Right cardiac atrium (tissue), 5 donors: ENCODE data around the gene NCAPD2. TPM values are rescaled to one million over a fixed set of nuclear protein-coding genes. Genes with fewer than 3 reads are reported as not detected.

Experiments
- ATAC-seq, 2 donors: fragments of 200-7000 bp; cut with Tn5 transposase; one replicate each; pipeline versions ENCODE4 v1.8.0 to v1.9.1; 2020; ENCODE audit warnings: moderate library complexity in 2 of 2, mild to moderate bottlenecking in 1 of 2
- DNase-seq, 3 donors: peaks; one replicate each; pipeline ENCODE4 v3.0.0-alpha.2; 2020
- H3K27ac ChIP-seq: one replicate; pipeline ENCODE4 v1.5.1; 2013; ENCODE audit warnings: mild to moderate bottlenecking, low read length, control low read depth, moderate library complexity
- H3K27me3 ChIP-seq: one replicate; pipeline ENCODE4 v1.6.1; 2013; ENCODE audit not compliant: control insufficient read depth, insufficient read depth
- H3K4me1 ChIP-seq: one replicate; pipeline ENCODE4 v1.6.1; 2013; ENCODE audit warnings: low read length; ENCODE audit not compliant: control insufficient read depth, insufficient read depth
- H3K4me3 ChIP-seq: one replicate; pipeline ENCODE4 v1.5.1; 2013; ENCODE audit warnings: low read length, control low read depth
- H3K9me3 ChIP-seq: one replicate; pipeline ENCODE4 v1.6.1; 2013; ENCODE audit warnings: low read length; ENCODE audit not compliant: control insufficient read depth
- WGBS: extraction: QIAGEN DNeasy Blood & Tissue Kit; methylation state at CpG from one replicate; pipeline ENCODE4 v1.1.7; 2013; 5-methylcytosine and 5-hydroxymethylcytosine counted together
- intact Hi-C, 4 donors: fragments of 100-400 bp; cut with DNase I; formaldehyde crosslinking; loops; one replicate each; pipeline versions ENCODE4 v1.11.0 to v1.14.0; 2022 to 2023
- polyA plus RNA-seq: library from polyadenylated mRNA; stranded (reverse); fragments of 200-250 nt; gene quantifications from one replicate; pipeline ENCODE4 v1.2.3, GENCODE V29; 2013
- total RNA-seq, 4 donors: library from RNA; stranded (reverse); fragmentation: NEBNext Ultra II Directional; extraction: Animal tissue kit (Norgen Biotek cat#: 25700); gene quantifications; one replicate each; pipeline ENCODE4 v1.2.1, GENCODE V29; 2021
- donor health status: healthy with polysubstance abuse.
- donor health status: DM: no; HTN: yes; CAD: no.
- donor health status: DM: no; HTN: no; CAD: no.
- donor health status: DM: no; HTN: yes; CAD: no; lungs with severe emphysema.
- donor health status: DM: yes; HTN: yes; CAD: no.

Gene NCAPD2
- total and polyA plus RNA-seq, 5 donors: 5.7 to 16.8 (median 14.4) TPM

- ATAC-seq (no peak), DNase-seq (peak in 1 of 3 donors; percentile 36)
- peaks cover 3% of the 10 kb centered on the region for H3K4me1 ChIP-seq
- H3K4me3 ChIP-seq: no peak overlapping the region
- H3K9me3 ChIP-seq: no peaks in the 10 kb centered on the region
- H3K27ac ChIP-seq: no peak overlapping the region
- WGBS: 75% methylated on average over 9 of the region's 9 CpGs
- intact Hi-C loops: no loop called here
- no peaks in the 10 kb centered on the region for H3K27me3 ChIP-seq
Measured at GRCh38 chr12:6529291-6529737, 35.4 kb downstream of the NCAPD2 start.

- H3K27ac ChIP-seq: no peak overlapping the region
Measured at GRCh38 chr12:6530576-6531260, 36.8 kb downstream of the NCAPD2 start.

GRCh38 chr12:6532051-6532926 is 38.4 kb downstream of the NCAPD2 start:
- Histone ChIP-seq H3K27me3 (no peaks in the 10 kb centered on the region), H3K9me3 (no peaks in the 10 kb centered on the region), H3K4me3 (peak overlapping the region; percentile 71), H3K4me1 (peaks cover 7% of the 10 kb centered on the region), H3K27ac (peak overlapping the region; percentile 97)
- intact Hi-C loops: no loop called here
- ATAC-seq (peak in 1 of 2 donors; percentile 1), DNase-seq (peak in 2 of 3 donors; percentile 70 to 75)
- 21% methylated on average over 20 of the region's 20 CpGs for WGBS

More at GRCh38 chr12:6530576-6531260, 36.8 kb downstream of the NCAPD2 start:
- intact Hi-C loops: no loop called here
- DNase-seq: no peak
- no peaks in the 10 kb centered on the region for H3K9me3 ChIP-seq
- WGBS: 93% methylated on average over 18 of the region's 18 CpGs
- H3K4me1 ChIP-seq: peaks cover 3% of the 10 kb centered on the region
- no peak for ATAC-seq
- H3K27me3 ChIP-seq: no peaks in the 10 kb centered on the region
- H3K4me3 ChIP-seq: no peak overlapping the region

- ATAC-seq: peak; percentile 62 to 68
- intact Hi-C loops: no loop called here
- H3K27me3 ChIP-seq: no peaks in the 10 kb centered on the region
- DNase-seq: peak; percentile 78 to 91 (median 89)
- no peaks in the 10 kb centered on the region for H3K9me3 ChIP-seq
- WGBS: under 1% methylated on average over 14 of the region's 14 CpGs
- H3K27ac ChIP-seq: peak overlapping the region; percentile 97
- peaks cover 7% of the 10 kb centered on the region for H3K4me1 ChIP-seq
- peak overlapping the region; percentile 71 for H3K4me3 ChIP-seq
Measured at GRCh38 chr12:6532927-6533652, 39.2 kb downstream of the NCAPD2 start.

GRCh38 chr12:6533653-6533922 is 39.7 kb downstream of the NCAPD2 start:
- Histone ChIP-seq H3K27me3 (no peaks in the 10 kb centered on the region), H3K27ac (peak overlapping the region; percentile 97), H3K9me3 (no peaks in the 10 kb centered on the region), H3K4me3 (peak overlapping the region; percentile 71), H3K4me1 (peaks cover 7% of the 10 kb centered on the region)
- under 1% methylated on average over 9 of the region's 9 CpGs for WGBS
- ATAC-seq (no peak), DNase-seq (no peak)
- intact Hi-C loops: no loop called here

- peak; percentile 82 to 85 for ATAC-seq
- Histone ChIP-seq H3K9me3 (no peaks in the 10 kb centered on the region), H3K4me1 (peaks cover 7% of the 10 kb centered on the region), H3K27me3 (no peaks in the 10 kb centered on the region), H3K27ac (peak within 1 kb of the TSS; percentile 97), H3K4me3 (peak within 1 kb of the TSS; percentile 71)
- WGBS: under 1% methylated on average over 62 of the region's 62 CpGs
- intact Hi-C loops: no loop called here
- peak; percentile 95 to 97 (median 97) for DNase-seq
Measured at GRCh38 chr12:6533923-6534694, 40.2 kb downstream of the NCAPD2 start, which contains the start of gene GAPDH. GAPDH (plus strand) TSS chr12:6534517; CDS start chr12:6534833, 316 bp downstream.

GRCh38 chr12:6534695-6534944 is 40.7 kb downstream of the NCAPD2 start:
- WGBS: under 1% methylated on average over 25 of the region's 25 CpGs
- intact Hi-C loops: no loop called here
- Histone ChIP-seq H3K4me1 (peaks cover 7% of the 10 kb centered on the region), H3K9me3 (no peaks in the 10 kb centered on the region), H3K27me3 (no peaks in the 10 kb centered on the region), H3K4me3 (peak overlapping the region; percentile 71), H3K27ac (peak overlapping the region; percentile 97)
- ATAC-seq: peak; percentile 53 to 61
- DNase-seq: peak in 1 of 3 donors; percentile 92

- Histone ChIP-seq H3K4me3 (peak overlapping the region; percentile 71), H3K27ac (peak overlapping the region; percentile 97), H3K27me3 (no peaks in the 10 kb centered on the region), H3K9me3 (no peaks in the 10 kb centered on the region), H3K4me1 (peaks cover 7% of the 10 kb centered on the region)
- DNase-seq: peak; percentile 88 to 90 (median 89)
- WGBS: under 1% methylated on average over 52 of the region's 52 CpGs
- intact Hi-C loops: loop anchor here in 3 of 4 donors (5.0 kb wide), 2 partner anchors 113 to 208 kb away; no protein-coding TSS in a partner anchor
- ATAC-seq: peak; percentile 15 to 55
Measured at GRCh38 chr12:6534945-6535696, 41.2 kb downstream of the NCAPD2 start.

GRCh38 chr12:6535697-6535946 is 41.7 kb downstream of the NCAPD2 start:
- Histone ChIP-seq H3K9me3 (no peaks in the 10 kb centered on the region), H3K27ac (peak overlapping the region; percentile 97), H3K4me3 (peak overlapping the region; percentile 71), H3K4me1 (peaks cover 7% of the 10 kb centered on the region), H3K27me3 (no peaks in the 10 kb centered on the region)
- no peak for DNase-seq
- ATAC-seq: no peak
- intact Hi-C loops: loop anchor here in 3 of 4 donors (5.0 kb wide), 2 partner anchors 113 to 208 kb away; no protein-coding TSS in a partner anchor
- WGBS: 3% methylated on average over 6 of the region's 6 CpGs
